K562 (cell line): ENCODE measurements around the gene LINC00305. TPM values are rescaled to one million over a fixed set of nuclear protein-coding genes. Genes with fewer than 3 reads are reported as not detected.

Experiments
- ATAC-seq: fragments of 200-7000 bp; cut with Tn5 transposase; 3 replicates; pipeline ENCODE4 v1.9.1; 2020; ENCODE audit warnings: moderate library complexity
- BruUV-seq: library from RNA; stranded (reverse); fragments of 400-500 nt; replicated peaks from 2 replicates; lab custom pipeline; 2021; lab: Mats Ljungman, UMichigan
- CTCF ChIA-PET: fragments of 300-600 bp; formaldehyde crosslinking; extraction: SDS; loops from one replicate; lab custom pipeline; 2021; ENCODE audit warnings: low intra/inter-chr PET ratio; lab: Yijun Ruan, JAX
- POLR2A ChIA-PET: fragments of 300-600, 350-650 bp; sonication (Branson Sonifier 250); formaldehyde crosslinking; extraction: SDS; loops from one replicate; lab custom pipeline; 2021; ENCODE audit warnings: antibody characterized with exemption, inconsistent platforms; lab: Yijun Ruan, JAX
- DNase-seq, 4 experiments: peaks; one replicate each; pipeline versions ENCODE4 v3.0.0 to v3.0.0-alpha.2; 2011 to 2018; ENCODE audit warnings: low spot score in 3 of 4, mixed read lengths in 3 of 4; ENCODE audit errors: extremely low read depth in 1 of 4
- FAIRE-seq: peaks from 2 replicates; lab custom pipeline; 2011; peaks lifted over from hg19 to GRCh38; lab: Jason Lieb, UNC
- H2AFZ ChIP-seq: 2 replicates; pipeline ENCODE4 v1.6.0; 2011; ENCODE audit warnings: low read depth, low read length, control low read depth, inconsistent platforms
- H3K27ac ChIP-seq: fragments of 200-600 bp; 3 replicates; pipeline ENCODE4 v1.8.0; 2011; ENCODE audit warnings: low read depth, mild to moderate bottlenecking, control low read depth, inconsistent platforms, low read length, moderate library complexity, mixed read lengths; ENCODE audit errors: extremely low read depth
- H3K27me3 ChIP-seq, 2 experiments: fragments of 300-600 bp in 1 of 2; 2 replicates in 1 of 2; 3 replicates in 1 of 2; pipeline versions ENCODE4 v1.6.0 to v1.8.0; 2011; ENCODE audit warnings: inconsistent platforms in 2 of 2, low read length in 2 of 2, mild to moderate bottlenecking in 1 of 2, mixed read lengths in 1 of 2, moderate library complexity in 1 of 2; ENCODE audit not compliant: control insufficient read depth in 2 of 2, insufficient read depth in 2 of 2
- H3K36me3 ChIP-seq: fragments of 300-600 bp; 3 replicates; pipeline ENCODE4 v1.8.0; 2011; ENCODE audit warnings: mild to moderate bottlenecking, low read length, inconsistent platforms; ENCODE audit not compliant: control insufficient read depth, insufficient read depth
- H3K4me1 ChIP-seq, 2 experiments: fragments of 200-600 bp in 1 of 2; replicated peaks in 1 of 2; 2 replicates in 1 of 2; 3 replicates in 1 of 2; pipeline versions ENCODE4 v1.5.1 to v1.8.0; 2011; ENCODE audit warnings: inconsistent platforms in 2 of 2, low read length in 2 of 2, mild to moderate bottlenecking in 1 of 2, mixed read lengths in 1 of 2, moderate library complexity in 1 of 2; ENCODE audit not compliant: control insufficient read depth in 2 of 2, insufficient read depth in 2 of 2
- H3K4me2 ChIP-seq: 2 replicates; pipeline ENCODE4 v1.6.1; 2011; ENCODE audit warnings: low read length, control low read depth, inconsistent platforms, mixed read lengths; ENCODE audit not compliant: insufficient read depth
- H3K4me3 ChIP-seq: fragments of 200-600 bp; sonication (generic), shearing (Covaris generic); 2 replicates; pipeline ENCODE4 v1.5.1; 2016; ENCODE audit warnings: control low read depth, inconsistent platforms
- H3K79me2 ChIP-seq: fragments of 200-600 bp; 3 replicates; pipeline ENCODE4 v1.8.0; 2011; ENCODE audit warnings: low read length, inconsistent platforms; ENCODE audit not compliant: control insufficient read depth, insufficient read depth
- H3K9ac ChIP-seq, 2 experiments: 2 replicates each; pipeline versions ENCODE4 v1.6.0 to v1.6.1; 2011; ENCODE audit warnings: low read depth in 2 of 2, low read length in 2 of 2, control low read depth in 1 of 2, inconsistent platforms in 1 of 2, mild to moderate bottlenecking in 1 of 2, mixed read lengths in 1 of 2; ENCODE audit not compliant: insufficient read depth in 1 of 2
- H3K9me1 ChIP-seq: one replicate; pipeline ENCODE4 v1.6.0; 2011; ENCODE audit warnings: inconsistent platforms, mild to moderate bottlenecking, low read length, moderate library complexity; ENCODE audit not compliant: control insufficient read depth, insufficient read depth
- H3K9me3 ChIP-seq: replicated peaks from 2 replicates; pipeline ENCODE4 v1.5.1; 2011; ENCODE audit warnings: low read depth, low read length, inconsistent platforms; ENCODE audit not compliant: control insufficient read depth, insufficient read depth
- H4K20me1 ChIP-seq: replicated peaks from 2 replicates; pipeline ENCODE4 v1.6.1; 2011; ENCODE audit warnings: low read length, inconsistent platforms, mixed read lengths; ENCODE audit not compliant: control insufficient read depth, insufficient read depth
- MED1 ChIP-seq: sonication (generic); formaldehyde crosslinking; IDR thresholded peaks from 2 replicates; pipeline ENCODE4 v1.8.1; 2023; ENCODE audit warnings: missing genetic modification reagents, borderline replicate concordance
- PTTG1 ChIP-seq: fragments of 450-650 bp; IDR thresholded peaks from 2 replicates; pipeline ENCODE4 v1.6.1; 2016; ENCODE audit warnings: low read depth, mild to moderate bottlenecking, missing genetic modification characterization, missing compliant biosample characterization
- SRF ChIP-seq, 2 experiments: fragments of 250-450, 450-650 bp in 1 of 2; sonication (Bioruptor Pico) in 1 of 2; sonication (generic) in 1 of 2; formaldehyde crosslinking; IDR thresholded peaks; 2 replicates each; pipeline versions ENCODE4 v1.5.0 to v1.5.1; 2020 to 2022; ENCODE audit warnings: mild to moderate bottlenecking in 1 of 2, missing genetic modification reagents in 1 of 2
- SRSF1 ChIP-seq: fragments of 200-400 bp; formaldehyde crosslinking; IDR thresholded peaks from 2 replicates; pipeline ENCODE4 v1.6.1; 2017; ENCODE audit warnings: mild to moderate bottlenecking, low read depth, low read length, moderate library complexity
- STAG1 ChIP-seq: sonication (generic); formaldehyde crosslinking; IDR thresholded peaks from 2 replicates; pipeline ENCODE4 v1.5.0; 2020; ENCODE audit warnings: missing genetic modification reagents, borderline replicate concordance
- ZNF57 ChIP-seq: fragments of 450-650 bp; formaldehyde crosslinking; IDR thresholded peaks from 2 replicates; pipeline ENCODE4 v1.4.0; 2020; ENCODE audit warnings: mild to moderate bottlenecking, moderate library complexity
- ZNF592 ChIP-seq: fragments of 450-650 bp; IDR thresholded peaks from 2 replicates; pipeline ENCODE4 v1.6.1; 2017; ENCODE audit warnings: antibody characterized with exemption, mild to moderate bottlenecking
- WGBS: fragments of 100-300 bp; shearing (Covaris generic); methylation state at CpG from one replicate; pipeline ENCODE4 v1.1.6; 2016; ENCODE audit warnings: low coverage, mixed read lengths; ENCODE audit not compliant: insufficient coverage; ENCODE audit errors: missing lambda C conversion rate; 5-methylcytosine and 5-hydroxymethylcytosine counted together
- in situ Hi-C: fragments of 300-500 bp; cut with MboI; formaldehyde crosslinking; loops from 4 replicates; pipeline ENCODE4 v1.15.0; 2018; ENCODE audit warnings: inconsistent platforms, mixed read lengths
- intact Hi-C: fragments of 100-400 bp; cut with micrococcal nuclease; formaldehyde crosslinking; loops from 2 replicates; pipeline ENCODE4 v1.14.2; 2022
- polyA plus RNA-seq, 8 experiments: library from polyadenylated mRNA; depleted of rRNA in 4 of 8; stranded (reverse) in 5 of 8; unstranded in 3 of 8; fragments of >200 nt; fragmentation: Nextera tagmentation in 2 of 8; fragmentation: Illumina TruSeq in 1 of 8; extraction: Ambion mirVana in 2 of 8; extraction: Trizol in 1 of 8; gene quantifications; 2 replicates each; pipeline versions ENCODE4 v1.2.1 to v1.2.3, GENCODE V29; 2011 to 2014; ENCODE audit warnings: inconsistent platforms in 1 of 8, missing spikeins in 1 of 8
- total RNA-seq, 7 experiments: library from RNA; depleted of rRNA in 6 of 7; stranded (reverse); fragments of >200 nt in 6 of 7; fragmentation: Illumina TruSeq in 2 of 7; extraction: Trizol in 2 of 7; gene quantifications; 2 replicates each; pipeline versions ENCODE4 v1.2.1 to v1.2.3, GENCODE V29; 2011 to 2021; ENCODE audit warnings: low replicate concordance in 1 of 7
- TF ChIP-seq, protein P1 (sequence below): fragments of 450-650 bp; IDR thresholded peaks from 2 replicates; pipeline ENCODE4 v1.6.1; 2016; ENCODE audit warnings: low read depth
- TF ChIP-seq, protein P2 (sequence below): sonication (generic); formaldehyde crosslinking; IDR thresholded peaks from 2 replicates; pipeline ENCODE4 v1.5.0; 2020; ENCODE audit warnings: missing genetic modification reagents

Gene LINC00305
- total and polyA plus RNA-seq, 9 of the 15 experiments (the other 6 are each of a cell fraction or from before 2014, with no cell fraction given): not detected

GRCh38 chr18:64149916-64150438, 1.1 kb upstream of the LINC00305 start:
- 0% methylated on average over 10 of the region's 11 CpGs for WGBS
- H3K4me2 ChIP-seq: no peak overlapping the region
- H3K27me3 ChIP-seq: no peaks in the 10 kb centered on the region
- intact Hi-C loops: no loop called here
- no peak overlapping the region for H2AFZ ChIP-seq
- no peaks in the 10 kb centered on the region for H4K20me1 ChIP-seq
- no peak overlapping the region for H3K9ac ChIP-seq
- in situ Hi-C loops: no loop called here
- no peaks in the 10 kb centered on the region for H3K4me1 ChIP-seq
- no peak for FAIRE-seq
- H3K9me1 ChIP-seq: no peaks in the 10 kb centered on the region
- H3K79me2 ChIP-seq: no peaks in the 10 kb centered on the region
- DNase-seq: no peak
- ChIA-PET POLR2A (no interaction called here), CTCF (no interaction called here)
- no peaks in the 10 kb centered on the region for H3K9me3 ChIP-seq
- no peak overlapping the region for H3K4me3 ChIP-seq
- ATAC-seq: no peak
- H3K27ac ChIP-seq: no peak overlapping the region
- H3K36me3 ChIP-seq: no peaks in the 10 kb centered on the region
- no TSS peak for BruUV-seq
- no peak for TF ChIP-seq PTTG1 (tag)
- TF ChIP-seq, protein P1, sequence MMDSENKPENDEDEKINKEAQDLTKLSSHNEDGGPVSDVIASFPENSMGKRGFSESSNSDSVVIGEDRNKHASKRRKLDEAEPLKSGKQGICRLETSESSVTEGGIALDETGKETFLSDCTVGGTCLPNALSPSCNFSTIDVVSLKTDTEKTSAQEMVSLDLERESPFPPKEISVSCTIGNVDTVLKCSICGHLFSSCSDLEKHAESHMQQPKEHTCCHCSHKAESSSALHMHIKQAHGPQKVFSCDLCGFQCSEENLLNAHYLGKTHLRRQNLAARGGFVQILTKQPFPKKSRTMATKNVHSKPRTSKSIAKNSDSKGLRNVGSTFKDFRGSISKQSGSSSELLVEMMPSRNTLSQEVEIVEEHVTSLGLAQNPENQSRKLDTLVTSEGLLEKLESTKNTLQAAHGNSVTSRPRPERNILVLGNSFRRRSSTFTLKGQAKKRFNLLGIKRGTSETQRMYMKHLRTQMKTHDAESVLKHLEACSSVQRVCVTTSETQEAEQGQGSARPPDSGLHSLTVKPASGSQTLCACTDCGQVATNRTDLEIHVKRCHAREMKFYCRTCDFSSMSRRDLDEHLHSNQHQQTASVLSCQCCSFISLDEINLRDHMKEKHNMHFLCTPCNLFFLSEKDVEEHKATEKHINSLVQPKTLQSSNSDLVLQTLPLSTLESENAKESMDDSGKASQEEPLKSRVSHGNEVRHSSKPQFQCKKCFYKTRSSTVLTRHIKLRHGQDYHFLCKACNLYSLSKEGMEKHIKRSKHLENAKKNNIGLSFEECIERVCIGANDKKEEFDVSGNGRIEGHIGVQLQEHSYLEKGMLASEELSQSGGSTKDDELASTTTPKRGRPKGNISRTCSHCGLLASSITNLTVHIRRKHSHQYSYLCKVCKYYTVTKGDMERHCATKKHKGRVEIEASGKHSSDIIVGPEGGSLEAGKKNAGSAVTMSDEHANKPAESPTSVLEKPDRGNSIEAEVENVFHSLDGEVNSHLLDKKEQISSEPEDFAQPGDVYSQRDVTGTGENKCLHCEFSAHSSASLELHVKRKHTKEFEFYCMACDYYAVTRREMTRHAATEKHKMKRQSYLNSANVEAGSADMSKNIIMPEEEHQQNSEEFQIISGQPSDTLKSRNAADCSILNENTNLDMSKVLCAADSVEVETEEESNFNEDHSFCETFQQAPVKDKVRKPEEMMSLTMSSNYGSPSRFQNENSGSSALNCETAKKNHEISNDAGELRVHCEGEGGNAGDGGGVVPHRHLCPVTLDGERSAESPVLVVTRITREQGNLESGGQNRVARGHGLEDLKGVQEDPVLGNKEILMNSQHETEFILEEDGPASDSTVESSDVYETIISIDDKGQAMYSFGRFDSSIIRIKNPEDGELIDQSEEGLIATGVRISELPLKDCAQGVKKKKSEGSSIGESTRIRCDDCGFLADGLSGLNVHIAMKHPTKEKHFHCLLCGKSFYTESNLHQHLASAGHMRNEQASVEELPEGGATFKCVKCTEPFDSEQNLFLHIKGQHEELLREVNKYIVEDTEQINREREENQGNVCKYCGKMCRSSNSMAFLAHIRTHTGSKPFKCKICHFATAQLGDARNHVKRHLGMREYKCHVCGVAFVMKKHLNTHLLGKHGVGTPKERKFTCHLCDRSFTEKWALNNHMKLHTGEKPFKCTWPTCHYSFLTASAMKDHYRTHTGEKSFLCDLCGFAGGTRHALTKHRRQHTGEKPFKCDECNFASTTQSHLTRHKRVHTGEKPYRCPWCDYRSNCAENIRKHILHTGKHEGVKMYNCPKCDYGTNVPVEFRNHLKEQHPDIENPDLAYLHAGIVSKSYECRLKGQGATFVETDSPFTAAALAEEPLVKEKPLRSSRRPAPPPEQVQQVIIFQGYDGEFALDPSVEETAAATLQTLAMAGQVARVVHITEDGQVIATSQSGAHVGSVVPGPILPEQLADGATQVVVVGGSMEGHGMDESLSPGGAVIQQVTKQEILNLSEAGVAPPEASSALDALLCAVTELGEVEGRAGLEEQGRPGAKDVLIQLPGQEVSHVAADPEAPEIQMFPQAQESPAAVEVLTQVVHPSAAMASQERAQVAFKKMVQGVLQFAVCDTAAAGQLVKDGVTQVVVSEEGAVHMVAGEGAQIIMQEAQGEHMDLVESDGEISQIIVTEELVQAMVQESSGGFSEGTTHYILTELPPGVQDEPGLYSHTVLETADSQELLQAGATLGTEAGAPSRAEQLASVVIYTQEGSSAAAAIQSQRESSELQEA: no peak
- TF ChIP-seq STAG1 (CRISPR knock-in tag): no peak
- no peak for TF ChIP-seq MED1 (CRISPR knock-in tag)
- TF ChIP-seq, protein P2, sequence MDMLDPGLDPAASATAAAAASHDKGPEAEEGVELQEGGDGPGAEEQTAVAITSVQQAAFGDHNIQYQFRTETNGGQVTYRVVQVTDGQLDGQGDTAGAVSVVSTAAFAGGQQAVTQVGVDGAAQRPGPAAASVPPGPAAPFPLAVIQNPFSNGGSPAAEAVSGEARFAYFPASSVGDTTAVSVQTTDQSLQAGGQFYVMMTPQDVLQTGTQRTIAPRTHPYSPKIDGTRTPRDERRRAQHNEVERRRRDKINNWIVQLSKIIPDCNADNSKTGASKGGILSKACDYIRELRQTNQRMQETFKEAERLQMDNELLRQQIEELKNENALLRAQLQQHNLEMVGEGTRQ: no peak
- TF ChIP-seq ZNF57 (CRISPR knock-in tag): no peak
- no peak for TF ChIP-seq SRSF1
- TF ChIP-seq ZNF592: no peak
- no peak for TF ChIP-seq SRF (CRISPR knock-in tag; IDR thresholded peaks at IDR 0.05)
